ENCODE measurements around the gene CST7.

Gene CST7

GRCh38 chr20:24987873-24988835 lies 39.1 kb downstream of the CST7 start:
- H3K4me3 Mint-ChIP-seq: no peak overlapping the region
- no peak overlapping the region for H3K27ac Mint-ChIP-seq
- no peaks in the 10 kb centered on the region for H3K9me3 Mint-ChIP-seq
- H3K27me3 Mint-ChIP-seq (ENCODE audit: low read depth): no peaks in the 10 kb centered on the region
- peaks cover 34% of the 10 kb centered on the region for H3K36me3 Mint-ChIP-seq (ENCODE audit: low read depth)
- H3K4me1 Mint-ChIP-seq (ENCODE audit: low read depth): peaks cover 55% of the 10 kb centered on the region

GRCh38 chr20:24989162-24989561 lies 40.1 kb downstream of the CST7 start:
- H3K9me3 Mint-ChIP-seq: no peaks in the 10 kb centered on the region
- H3K4me3 Mint-ChIP-seq: no peak overlapping the region
- peaks cover 27% of the 10 kb centered on the region for H3K36me3 Mint-ChIP-seq (ENCODE audit: low read depth)
- H3K4me1 Mint-ChIP-seq (ENCODE audit: low read depth): peaks cover 59% of the 10 kb centered on the region
- H3K27me3 Mint-ChIP-seq (ENCODE audit: low read depth): no peaks in the 10 kb centered on the region
- H3K27ac Mint-ChIP-seq: no peak overlapping the region

- peak overlapping the region; percentile 94 for H3K27ac Mint-ChIP-seq
- peak overlapping the region; percentile 95 for H3K4me3 Mint-ChIP-seq
- peaks cover 52% of the 10 kb centered on the region for H3K4me1 Mint-ChIP-seq (ENCODE audit: low read depth)
- peaks cover 6% of the 10 kb centered on the region for H3K27me3 Mint-ChIP-seq (ENCODE audit: low read depth)
- H3K9me3 Mint-ChIP-seq: no peaks in the 10 kb centered on the region
- H3K36me3 Mint-ChIP-seq (ENCODE audit: low read depth): peaks cover 24% of the 10 kb centered on the region
Measured at GRCh38 chr20:24990810-24991252, 41.8 kb downstream of the CST7 start.

- Mint-ChIP-seq H3K4me3 (peak overlapping the region; percentile 95), H3K27me3 (ENCODE audit: low read depth) (peaks cover 16% of the 10 kb centered on the region), H3K4me1 (ENCODE audit: low read depth) (peaks cover 45% of the 10 kb centered on the region), H3K9me3 (no peaks in the 10 kb centered on the region), H3K36me3 (ENCODE audit: low read depth) (peaks cover 24% of the 10 kb centered on the region), H3K27ac (peak overlapping the region; percentile 94)
Measured at GRCh38 chr20:24991897-24992486, 42.9 kb downstream of the CST7 start.

GRCh38 chr20:24992487-24993205 lies 43.6 kb downstream of the CST7 start, which contains the start of gene APMAP:
APMAP (minus strand) TSS chr20:24992751; CDS start chr20:24992688, 63 bp downstream.
- Mint-ChIP-seq H3K4me3 (peak within 1 kb of the TSS; percentile 95), H3K9me3 (no peaks in the 10 kb centered on the region), H3K27me3 (ENCODE audit: low read depth) (peaks cover 22% of the 10 kb centered on the region), H3K27ac (peak within 1 kb of the TSS; percentile 94), H3K36me3 (ENCODE audit: low read depth) (peaks cover 20% of the 10 kb centered on the region), H3K4me1 (ENCODE audit: low read depth) (peaks cover 45% of the 10 kb centered on the region)

GRCh38 chr20:24993337-24994185 lies 44.5 kb downstream of the CST7 start:
- Mint-ChIP-seq H3K9me3 (no peaks in the 10 kb centered on the region), H3K27me3 (ENCODE audit: low read depth) (peaks cover 30% of the 10 kb centered on the region), H3K4me3 (peak overlapping the region; percentile 95), H3K4me1 (ENCODE audit: low read depth) (peaks cover 38% of the 10 kb centered on the region), H3K36me3 (ENCODE audit: low read depth) (peaks cover 14% of the 10 kb centered on the region), H3K27ac (peak overlapping the region; percentile 94)

GRCh38 chr20:24994186-24994465 lies 45.1 kb downstream of the CST7 start:
- peak overlapping the region; percentile 41 for H3K4me3 Mint-ChIP-seq
- H3K4me1 Mint-ChIP-seq (ENCODE audit: low read depth): peaks cover 34% of the 10 kb centered on the region
- H3K27ac Mint-ChIP-seq: peak overlapping the region; percentile 41

GRCh38 chr20:24994470-24995368 lies 45.6 kb downstream of the CST7 start:
- H3K9me3 Mint-ChIP-seq: no peaks in the 10 kb centered on the region
- peaks cover 36% of the 10 kb centered on the region for H3K27me3 Mint-ChIP-seq (ENCODE audit: low read depth)
- H3K4me1 Mint-ChIP-seq (ENCODE audit: low read depth): peaks cover 31% of the 10 kb centered on the region
- no peak overlapping the region for H3K27ac Mint-ChIP-seq
- peaks cover 9% of the 10 kb centered on the region for H3K36me3 Mint-ChIP-seq (ENCODE audit: low read depth)
- H3K4me3 Mint-ChIP-seq: no peak overlapping the region

More at GRCh38 chr20:24994186-24994465, 45.1 kb downstream of the CST7 start:
- Mint-ChIP-seq H3K27me3 (ENCODE audit: low read depth) (peaks cover 36% of the 10 kb centered on the region), H3K36me3 (ENCODE audit: low read depth) (peaks cover 10% of the 10 kb centered on the region), H3K9me3 (no peaks in the 10 kb centered on the region)

- Mint-ChIP-seq H3K4me3 (no peak overlapping the region), H3K27me3 (ENCODE audit: low read depth) (peaks cover 43% of the 10 kb centered on the region), H3K4me1 (ENCODE audit: low read depth) (peaks cover 23% of the 10 kb centered on the region), H3K27ac (no peak overlapping the region), H3K9me3 (no peaks in the 10 kb centered on the region), H3K36me3 (ENCODE audit: low read depth) (peaks cover 6% of the 10 kb centered on the region)
Measured at GRCh38 chr20:24995741-24996448, 46.8 kb downstream of the CST7 start.

- peaks cover 16% of the 10 kb centered on the region for H3K4me1 Mint-ChIP-seq (ENCODE audit: low read depth)
Measured at GRCh38 chr20:24996449-24997377, 47.6 kb downstream of the CST7 start.

GRCh38 chr20:24998121-24998520 lies 49.1 kb downstream of the CST7 start:
- Mint-ChIP-seq H3K27ac (no peak overlapping the region), H3K27me3 (ENCODE audit: low read depth) (peaks cover 50% of the 10 kb centered on the region), H3K36me3 (ENCODE audit: low read depth) (no peaks in the 10 kb centered on the region), H3K9me3 (no peaks in the 10 kb centered on the region), H3K4me1 (ENCODE audit: low read depth) (peaks cover 12% of the 10 kb centered on the region), H3K4me3 (no peak overlapping the region)

More at GRCh38 chr20:24996449-24997377, 47.6 kb downstream of the CST7 start:
- Mint-ChIP-seq H3K4me3 (no peak overlapping the region), H3K36me3 (ENCODE audit: low read depth) (peaks cover 3% of the 10 kb centered on the region), H3K27ac (no peak overlapping the region), H3K27me3 (ENCODE audit: low read depth) (peaks cover 43% of the 10 kb centered on the region), H3K9me3 (no peaks in the 10 kb centered on the region)

Data from T-helper 1 cell treated with Interleukin-12 subunit alpha and Interleukin-12 subunit beta and Interleukin-4 antibody, amounts not matched to agents 30 μg/mL and 1 μg/mL, for 36 hours (primary cell).